ENCODE data around the gene ZSWIM3.

- TF ChIP-seq POLR2AphosphoS5 (IDR thresholded peaks at IDR 0.05): no peak
- no peak for TF ChIP-seq CTCF (IDR thresholded peaks at IDR 0.05)
Observed at GRCh38 chr20:45892049-45892825, 34.8 kb downstream of the ZSWIM3 start.

Data from esophagus muscularis mucosa (tissue), 3 donors.